Choroid plexus epithelial cell (primary cell): ENCODE results near the gene SPAG9.
A peak's percentile ranks its signal among the peaks of the same experiment; 100 is the strongest.

Experiments
- DNase-seq: peaks from one replicate; pipeline ENCODE4 v3.0.0-alpha.2; 2010; ENCODE audit warnings: low read depth
- H3K4me3 ChIP-seq: 2 replicates; pipeline ENCODE4 v1.5.1; 2011; ENCODE audit warnings: low read depth, mild to moderate bottlenecking, control low read depth, low read length, moderate library complexity
- CTCF ChIP-seq: conservative IDR thresholded peaks from 2 replicates; pipeline ENCODE4 v1.5.1; 2011; ENCODE audit warnings: low read depth, mild to moderate bottlenecking, control low read depth, inconsistent platforms, low read length, moderate library complexity

Gene SPAG9

GRCh38 chr17:51005768-51006167 is 114.9 kb downstream of the SPAG9 start:
- TF ChIP-seq CTCF, result no peak
- no peak overlapping the region for H3K4me3 ChIP-seq
- no peak for DNase-seq

GRCh38 chr17:51004249-51004648 is 116.4 kb downstream of the SPAG9 start:
- H3K4me3 ChIP-seq, result no peak overlapping the region
- no peak for TF ChIP-seq CTCF
- DNase-seq, result peak; percentile 18

GRCh38 chr17:51000835-51001638 is 119.6 kb downstream of the SPAG9 start:
- TF ChIP-seq CTCF, result peak; percentile 54
- DNase-seq, result peak; percentile 90
- no peak overlapping the region for H3K4me3 ChIP-seq

- TF ChIP-seq CTCF, result no peak
- DNase-seq, result no peak
- H3K4me3 ChIP-seq, result no peak overlapping the region
These were observed 125.0 kb downstream of the SPAG9 start for GRCh38 chr17:50995668-50996067.

GRCh38 chr17:50993544-50993943 is 127.1 kb downstream of the SPAG9 start:
- no peak for TF ChIP-seq CTCF
- DNase-seq, result no peak

GRCh38 chr17:50989149-50989548 is 131.5 kb downstream of the SPAG9 start:
- no peak overlapping the region for H3K4me3 ChIP-seq
- TF ChIP-seq CTCF, result no peak
- no peak for DNase-seq

More at GRCh38 chr17:50993544-50993943, 127.1 kb downstream of the SPAG9 start:
- no peak overlapping the region for H3K4me3 ChIP-seq

- H3K4me3 ChIP-seq, result no peak overlapping the region
- no peak for DNase-seq
- TF ChIP-seq CTCF, result no peak
These were observed 132.2 kb downstream of the SPAG9 start for GRCh38 chr17:50988427-50988826.
